Pancreas (tissue), 10 donors: ENCODE measurements around the gene PARP15. TPM values are rescaled to one million over a fixed set of nuclear protein-coding genes. Genes with fewer than 3 reads are reported as not detected.
"Not testable (repeated sequence)": the region's sequence is repeated elsewhere in the genome, so short reads cannot be mapped to it uniquely, and the experiment has no call there.

ENCODE experiments used
- ATAC-seq, 4 donors: fragments of 200-7000 bp; cut with Tn5 transposase; one replicate each; pipeline versions ENCODE4 v1.8.0 to v1.9.1; 2020; ENCODE audit warnings: mild to moderate bottlenecking in 4 of 4, moderate library complexity in 4 of 4
- DNase-seq, 6 donors: peaks; one replicate each; pipeline ENCODE4 v3.0.0-alpha.2; 2020
- FAIRE-seq: peaks from 2 replicates; lab custom pipeline; 2012; peaks lifted over from hg19 to GRCh38; lab: Jason Lieb, UNC
- H3K27ac ChIP-seq, 4 donors: fragments of 200-600 bp; sonication (generic); 1 replicate in 3 of 4; 2 replicates in 1 of 4; pipeline versions ENCODE4 v1.5.0 to v1.8.0; 2020
- H3K27me3 ChIP-seq, 4 donors: fragments of 200-600 bp; one replicate each; pipeline ENCODE4 v1.8.0; 2021
- H3K36me3 ChIP-seq, 3 donors: fragments of 200-600 bp; sonication (generic) in 1 of 3; one replicate each; pipeline versions ENCODE4 v1.5.0 to v1.8.0; 2020 to 2021
- H3K4me1 ChIP-seq, 3 donors: fragments of 200-600 bp; one replicate each; pipeline ENCODE4 v1.8.0; 2021
- H3K4me3 ChIP-seq, 4 donors: fragments of 200-600 bp; sonication (generic) in 2 of 4; one replicate each; pipeline versions ENCODE4 v1.5.0 to v1.8.0; 2020 to 2021
- H3K9me3 ChIP-seq, 4 donors: fragments of 200-600 bp; one replicate each; pipeline ENCODE4 v1.8.0; 2021
- WGBS, 2 donors: extraction: QIAGEN DNeasy Blood & Tissue Kit; methylation state at CpG; one replicate each; pipeline ENCODE4 v1.1.7; 2013; 5-methylcytosine and 5-hydroxymethylcytosine counted together
- intact Hi-C, 3 donors: fragments of 100-400 bp; cut with DNase I; formaldehyde crosslinking; loops; one replicate each; pipeline versions ENCODE4 v1.11.1 to v1.14.2; 2022
- polyA plus RNA-seq, 2 donors: library from polyadenylated mRNA; stranded (reverse); fragments of 200-250 nt; gene quantifications; one replicate each; pipeline ENCODE4 v1.2.3, GENCODE V29; 2013
- total RNA-seq, 6 donors: library from RNA; stranded (reverse); fragmentation: NEBNext Ultra II Directional in 4 of 6; extraction: Animal tissue kit (Norgen Biotek cat#: 25700) in 4 of 6; gene quantifications; one replicate each; pipeline versions ENCODE4 v1.2.1 to v1.2.4, GENCODE V29; 2021 to 2023
- TF ChIP-seq, protein P1 (sequence below), 4 donors: fragments of 200-600 bp; sonication (generic) in 3 of 4; IDR thresholded peaks; one replicate each; pipeline versions ENCODE4 v1.5.0 to v1.8.0; 2021; ENCODE audit warnings: antibody characterized with exemption in 4 of 4
- donor health status: healthy with polysubstance abuse.
- donor health status: DM: no; HTN: no; CAD: no; lungs with moderate emphysema.
- donor health status: DM: no; HTN: no; CAD: no.
- donor health status: control.
- donor health status: control.
- donor health status: Bipolar disorder and iron deficiency.
- donor health status: DM: yes; HTN: yes; CAD: no.
- donor health status: DM: no; HTN: no; CAD: no.
- donor health status: DM: no; HTN: no; CAD: no.
- donor health status: DM: yes; HTN: yes; CAD: no.

The PARP15 gene
- total and polyA plus RNA-seq, 8 donors = 0.14 to 0.80 (median 0.62) TPM

DNA sequence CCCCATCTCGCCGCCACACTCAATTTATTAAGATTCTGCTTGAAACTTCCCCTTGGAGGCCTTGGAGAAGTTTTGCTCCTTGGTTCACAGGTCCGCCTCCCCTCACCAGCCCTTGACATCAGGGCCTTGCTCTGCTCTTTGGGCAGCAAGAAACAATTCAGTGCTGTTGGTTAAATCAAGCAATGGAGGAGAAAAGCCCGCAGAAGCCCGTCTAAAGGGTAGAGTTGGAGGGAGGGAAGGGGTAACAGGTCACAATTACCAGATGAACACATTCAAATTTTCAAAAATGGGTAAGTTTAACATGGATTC, 13.8 kb upstream of the PARP15 start:
- intact Hi-C loops = loop anchor here in 2 of 3 donors (5.0 kb wide), 2 partner anchors 114 to 119 kb away; partner anchors contain the start of gene PARP14 (in 1 of the 2)
- ATAC-seq = peak in 3 of 4 donors; percentile 14 to 33 (median 30)
- 22 to 27% methylated on average over 5 of the region's 5 CpGs for WGBS, 2 donors

DNA sequence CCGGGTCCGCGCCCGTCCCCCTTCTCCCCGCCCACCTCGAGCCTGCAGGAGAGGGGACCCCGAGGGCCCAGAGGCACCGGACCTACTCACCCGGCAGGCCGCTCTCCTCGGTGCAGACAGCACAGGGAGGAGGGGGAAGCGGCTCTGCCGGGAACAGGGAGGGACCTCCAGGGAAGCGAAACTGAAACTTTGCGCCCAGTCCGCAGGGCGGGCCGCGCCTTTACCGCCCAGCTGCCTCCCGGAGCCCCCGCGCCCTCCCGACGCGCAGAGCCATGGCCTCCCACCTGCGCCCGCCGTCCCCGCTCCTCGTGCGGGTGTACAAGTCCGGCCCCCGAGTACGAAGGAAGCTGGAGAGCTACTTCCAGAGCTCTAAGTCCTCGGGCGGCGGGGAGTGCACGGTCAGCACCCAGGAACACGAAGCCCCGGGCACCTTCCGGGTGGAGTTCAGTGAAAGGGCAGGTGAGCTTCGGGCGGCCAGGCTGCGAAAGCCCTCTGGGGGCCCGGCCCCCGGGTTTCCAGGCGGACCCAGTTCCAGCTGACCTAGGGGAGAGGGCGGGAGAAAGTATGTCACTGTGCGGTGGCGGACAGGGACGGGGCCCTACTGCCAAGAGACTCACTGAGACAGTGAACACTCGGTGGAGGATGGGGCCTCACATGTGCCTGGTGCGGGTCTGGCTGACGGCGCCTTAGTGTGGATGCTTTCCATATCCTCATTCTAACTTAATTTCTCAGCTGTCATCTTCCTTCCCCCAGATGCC, 13.1 kb upstream of the PARP15 start, which contains the start of the genes DTX3L and PARP9:
Gene DTX3L (plus strand): TSS at position 184 of the 758 bp plus-strand sequence. CDS start 89 bp downstream, at position 273.
Gene PARP9 (minus strand): TSS at position 146 of the 758 bp plus-strand sequence. CDS start 4,680 bp downstream, outside the sequence.
- 0% methylated on average over 53 to 56 of the region's 56 CpGs for WGBS, 2 donors
- DNase-seq (peak; percentile 77 to 90 (median 84)), FAIRE-seq (no peak), ATAC-seq (peak; percentile 94 to 98 (median 96))
- Histone ChIP-seq H3K36me3 (peaks cover 0 to 5% (median 0%) of the 10 kb centered on the region in 3 donors), H3K27ac (peak within 1 kb of the TSS; percentile 84 to 93 (median 90)), H3K4me1 (peaks cover 7 to 29% (median 7%) of the 10 kb centered on the region in 3 donors), H3K4me3 (peak within 1 kb of the TSS; percentile 55 to 78 (median 70)), H3K27me3 (no peaks in the 10 kb centered on the region), H3K9me3 (no peaks in the 10 kb centered on the region)
- TF ChIP-seq, protein P1, sequence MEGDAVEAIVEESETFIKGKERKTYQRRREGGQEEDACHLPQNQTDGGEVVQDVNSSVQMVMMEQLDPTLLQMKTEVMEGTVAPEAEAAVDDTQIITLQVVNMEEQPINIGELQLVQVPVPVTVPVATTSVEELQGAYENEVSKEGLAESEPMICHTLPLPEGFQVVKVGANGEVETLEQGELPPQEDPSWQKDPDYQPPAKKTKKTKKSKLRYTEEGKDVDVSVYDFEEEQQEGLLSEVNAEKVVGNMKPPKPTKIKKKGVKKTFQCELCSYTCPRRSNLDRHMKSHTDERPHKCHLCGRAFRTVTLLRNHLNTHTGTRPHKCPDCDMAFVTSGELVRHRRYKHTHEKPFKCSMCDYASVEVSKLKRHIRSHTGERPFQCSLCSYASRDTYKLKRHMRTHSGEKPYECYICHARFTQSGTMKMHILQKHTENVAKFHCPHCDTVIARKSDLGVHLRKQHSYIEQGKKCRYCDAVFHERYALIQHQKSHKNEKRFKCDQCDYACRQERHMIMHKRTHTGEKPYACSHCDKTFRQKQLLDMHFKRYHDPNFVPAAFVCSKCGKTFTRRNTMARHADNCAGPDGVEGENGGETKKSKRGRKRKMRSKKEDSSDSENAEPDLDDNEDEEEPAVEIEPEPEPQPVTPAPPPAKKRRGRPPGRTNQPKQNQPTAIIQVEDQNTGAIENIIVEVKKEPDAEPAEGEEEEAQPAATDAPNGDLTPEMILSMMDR (IDR thresholded peaks at IDR 0.05) = no peak
- intact Hi-C loops = loop anchor here in 2 of 3 donors (5.0 kb wide), 2 partner anchors 113 to 118 kb away; partner anchors contain the start of gene PARP14 (in 1 of the 2)

More for the DNA sequence above, 13.8 kb upstream of the PARP15 start:
- Histone ChIP-seq H3K27ac (peak overlapping the region; percentile 84 to 93 (median 90)), H3K27me3 (no peaks in the 10 kb centered on the region), H3K4me1 (peaks cover 7 to 29% (median 7%) of the 10 kb centered on the region in 3 donors), H3K4me3 (peak overlapping the region; percentile 55 to 78 (median 70)), H3K36me3 (peaks cover 0 to 5% (median 4%) of the 10 kb centered on the region in 3 donors), H3K9me3 (no peaks in the 10 kb centered on the region)
- peak in 1 of 6 donors; percentile 24 for DNase-seq
- TF ChIP-seq, protein P1 (IDR thresholded peaks at IDR 0.05) = no peak
- FAIRE-seq = no peak

DNA sequence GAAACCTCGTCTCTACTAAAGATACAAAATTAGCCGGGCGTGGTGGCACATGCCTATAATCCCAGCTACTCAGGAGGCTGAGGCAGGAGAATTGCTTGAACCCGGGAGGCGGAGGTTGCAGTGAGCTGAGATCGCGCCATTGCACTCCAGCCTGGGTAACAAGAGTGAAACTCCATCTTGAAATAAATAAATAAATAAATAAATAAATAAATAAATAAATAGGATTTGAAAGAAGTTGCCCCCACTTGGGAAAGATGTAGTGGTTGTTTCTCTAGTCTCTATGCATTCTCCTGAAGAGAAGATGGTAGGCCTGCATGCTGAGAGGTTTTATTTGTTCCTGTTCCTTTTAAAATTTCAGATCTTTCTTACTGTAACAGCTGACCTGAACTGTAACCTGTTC, 9.3 kb upstream of the PARP15 start:
- not testable (repeated sequence) for H3K9me3 ChIP-seq, ATAC-seq, DNase-seq, H3K27ac ChIP-seq, H3K4me3 ChIP-seq, H3K27me3 ChIP-seq, FAIRE-seq
- WGBS, 2 donors = 89 to 97% methylated on average over 7 of the region's 7 CpGs
- intact Hi-C loops = loop anchor here in 1 of 3 donors (5.0 kb wide), 1 partner anchor 94 kb away; no protein-coding TSS in a partner anchor
- peaks cover 3 to 19% (median 4%) of the 10 kb centered on the region in 3 donors for H3K4me1 ChIP-seq
- peaks cover 0 to 10% (median 5%) of the 10 kb centered on the region in 3 donors for H3K36me3 ChIP-seq

DNA sequence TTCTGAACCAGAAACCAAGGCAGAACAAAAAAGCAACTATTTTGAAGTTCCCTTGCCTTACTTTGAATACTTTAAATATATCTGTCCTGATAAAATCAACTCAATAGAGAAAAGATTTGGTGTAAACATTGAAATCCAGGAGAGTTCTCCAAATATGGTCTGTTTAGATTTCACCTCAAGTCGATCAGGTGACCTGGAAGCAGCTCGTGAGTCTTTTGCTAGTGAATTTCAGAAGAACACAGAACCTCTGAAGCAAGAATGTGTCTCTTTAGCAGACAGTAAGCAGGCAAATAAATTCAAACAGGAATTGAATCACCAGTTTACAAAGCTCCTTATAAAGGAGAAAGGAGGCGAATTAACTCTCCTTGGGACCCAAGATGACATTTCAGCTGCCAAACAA, 8.7 kb upstream of the PARP15 start:
- H3K9me3 ChIP-seq = no peaks in the 10 kb centered on the region
- intact Hi-C loops = loop anchor here in 1 of 3 donors (5.0 kb wide), 1 partner anchor 94 kb away; no protein-coding TSS in a partner anchor
- TF ChIP-seq, protein P1 (IDR thresholded peaks at IDR 0.05) = no peak
- DNase-seq (no peak), FAIRE-seq (no peak), ATAC-seq (no peak)
- no peak overlapping the region for H3K27ac ChIP-seq
- 64 to 67% methylated on average over 3 of the region's 3 CpGs for WGBS, 2 donors
- no peaks in the 10 kb centered on the region for H3K27me3 ChIP-seq
- H3K4me1 ChIP-seq = peaks cover 0 to 19% (median 3%) of the 10 kb centered on the region in 3 donors
- H3K36me3 ChIP-seq = peaks cover 0 to 10% (median 5%) of the 10 kb centered on the region in 3 donors
- H3K4me3 ChIP-seq = no peak overlapping the region

DNA sequence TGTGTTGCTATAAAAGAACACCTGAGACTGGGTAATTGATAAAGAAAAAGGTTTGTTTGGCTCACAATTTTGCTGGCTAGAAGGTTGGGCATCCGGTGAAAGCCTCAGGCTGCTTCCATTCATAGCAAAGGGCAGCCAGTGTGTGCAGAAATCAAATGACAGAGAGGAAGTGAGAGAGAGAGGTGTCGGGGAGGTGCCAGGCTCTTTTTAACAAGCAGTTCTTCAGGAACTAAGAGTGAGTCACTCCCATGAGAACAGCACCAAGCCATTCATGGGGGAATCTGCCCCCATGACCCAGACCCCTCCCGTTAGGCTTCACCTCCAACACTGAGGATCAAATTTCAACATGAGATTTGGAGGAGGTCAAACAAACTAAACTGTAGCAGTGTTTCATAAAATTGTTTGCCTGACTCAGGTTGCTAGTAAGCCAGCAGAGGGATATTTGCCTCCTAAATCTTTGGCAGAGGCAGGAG, 4.5 kb upstream of the PARP15 start:
- H3K9me3 ChIP-seq = no peaks in the 10 kb centered on the region
- no peak overlapping the region for H3K4me3 ChIP-seq
- intact Hi-C loops = no loop called here
- TF ChIP-seq, protein P1 (IDR thresholded peaks at IDR 0.05) = no peak
- peaks cover 0 to 11% (median 0%) of the 10 kb centered on the region in 3 donors for H3K4me1 ChIP-seq
- no peak for FAIRE-seq
- H3K27me3 ChIP-seq = no peaks in the 10 kb centered on the region
- ATAC-seq = peak; percentile 61 to 79 (median 74)
- no peak overlapping the region for H3K27ac ChIP-seq
- H3K36me3 ChIP-seq = peaks cover 0 to 15% (median 0%) of the 10 kb centered on the region in 3 donors
- peak in 1 of 6 donors; percentile 52 for DNase-seq
- 67 to 71% methylated on average over 3 of the region's 3 CpGs for WGBS, 2 donors
